Measurements from ENCODE around the gene LAP3.

- no peak for TF ChIP-seq EZH2phosphoT487 (conservative IDR thresholded peaks at IDR 0.05; ENCODE audit: low read length)
- TF ChIP-seq CTCF (IDR thresholded peaks at IDR 0.05; ENCODE audit: insufficient read depth, low read length, poor library complexity, severe bottlenecking) = no peak
Observed at GRCh38 chr4:17556498-17556897, 20.5 kb upstream of the LAP3 start.
